Astrocyte (in vitro differentiated cells and primary cell): ENCODE data around the gene RWDD2A. TPM values are rescaled to one million over a fixed set of nuclear protein-coding genes. Genes with fewer than 3 reads are reported as not detected.

Experiments
- DNase-seq: peaks from one replicate; pipeline ENCODE4 v3.0.0-alpha.2; 2010; ENCODE audit warnings: low read depth
- FAIRE-seq: peaks from 2 replicates; lab custom pipeline; 2011; peaks lifted over from hg19 to GRCh38; lab: Jason Lieb, UNC
- H2AFZ ChIP-seq: 2 replicates; pipeline ENCODE4 v1.6.0; 2012; ENCODE audit warnings: low read depth, low read length, inconsistent platforms
- H3K27ac ChIP-seq: 2 replicates; pipeline ENCODE4 v1.5.1; 2011; ENCODE audit warnings: low read depth, low read length, inconsistent platforms
- H3K27me3 ChIP-seq: 2 replicates; pipeline ENCODE4 v1.6.0; 2011; ENCODE audit warnings: low read length, inconsistent platforms; ENCODE audit not compliant: insufficient read depth
- H3K36me3 ChIP-seq: 2 replicates; pipeline ENCODE4 v1.5.1; 2011; ENCODE audit warnings: low read length, inconsistent platforms; ENCODE audit not compliant: insufficient read depth
- H3K4me1 ChIP-seq: 2 replicates; pipeline ENCODE4 v1.5.1; 2011; ENCODE audit warnings: low read length, inconsistent platforms; ENCODE audit not compliant: insufficient read depth
- H3K4me2 ChIP-seq: 2 replicates; pipeline ENCODE4 v1.6.0; 2012; ENCODE audit warnings: low read length, inconsistent platforms
- H3K4me3 ChIP-seq: 2 replicates; pipeline ENCODE4 v1.5.1; 2011; ENCODE audit warnings: low read depth, mild to moderate bottlenecking, low read length, inconsistent platforms; ENCODE audit not compliant: insufficient read depth
- H3K79me2 ChIP-seq: 2 replicates; pipeline ENCODE4 v1.6.0; 2012; ENCODE audit warnings: mild to moderate bottlenecking, low read length, inconsistent platforms; ENCODE audit not compliant: insufficient read depth
- H3K9ac ChIP-seq: 2 replicates; pipeline ENCODE4 v1.6.0; 2012; ENCODE audit warnings: mild to moderate bottlenecking, low read length, inconsistent platforms
- H3K9me3 ChIP-seq: 2 replicates; pipeline ENCODE4 v1.5.1; 2012; ENCODE audit warnings: low read depth, mild to moderate bottlenecking, low read length, inconsistent platforms; ENCODE audit not compliant: insufficient read depth
- H4K20me1 ChIP-seq: 2 replicates; pipeline ENCODE4 v1.6.0; 2012; ENCODE audit warnings: low read length, inconsistent platforms; ENCODE audit not compliant: insufficient read depth
- H3K27ac Mint-ChIP-seq: one replicate; pipeline ENCODE4 v1.8.0; 2021; ENCODE audit warnings: mild to moderate bottlenecking, mixed read lengths; ENCODE audit not compliant: unreplicated experiment
- H3K27me3 Mint-ChIP-seq: one replicate; pipeline ENCODE4 v1.8.0; 2021; ENCODE audit warnings: low read depth, mixed read lengths; ENCODE audit not compliant: unreplicated experiment
- H3K36me3 Mint-ChIP-seq: one replicate; pipeline ENCODE4 v1.8.0; 2021; ENCODE audit warnings: low read depth, mixed read lengths; ENCODE audit not compliant: unreplicated experiment
- H3K4me1 Mint-ChIP-seq: one replicate; pipeline ENCODE4 v1.8.0; 2021; ENCODE audit warnings: low read depth, mixed read lengths; ENCODE audit not compliant: unreplicated experiment
- H3K4me3 Mint-ChIP-seq: one replicate; pipeline ENCODE4 v1.8.0; 2021; ENCODE audit warnings: mild to moderate bottlenecking, moderate library complexity, mixed read lengths; ENCODE audit not compliant: unreplicated experiment
- H3K9me3 Mint-ChIP-seq: one replicate; pipeline ENCODE4 v1.8.0; 2021; ENCODE audit warnings: mild to moderate bottlenecking, mixed read lengths; ENCODE audit not compliant: unreplicated experiment
- EZH2 ChIP-seq: IDR thresholded peaks from 2 replicates; pipeline ENCODE4 v1.6.1; 2012; ENCODE audit warnings: mild to moderate bottlenecking, low read length, inconsistent platforms; ENCODE audit not compliant: insufficient read depth
- total RNA-seq: library from RNA; stranded (reverse); gene quantifications from 2 replicates; pipeline ENCODE4 v1.2.1, GENCODE V29; 2021
- TF ChIP-seq, protein P1 (sequence below): IDR thresholded peaks from 2 replicates; pipeline ENCODE4 v1.5.1; 2011; ENCODE audit warnings: low read depth, mild to moderate bottlenecking, inconsistent platforms, low read length, moderate library complexity; ENCODE audit not compliant: insufficient read depth

Gene RWDD2A
- total RNA-seq, 1 donor from 2014 or later, result 4.9 TPM

DNA sequence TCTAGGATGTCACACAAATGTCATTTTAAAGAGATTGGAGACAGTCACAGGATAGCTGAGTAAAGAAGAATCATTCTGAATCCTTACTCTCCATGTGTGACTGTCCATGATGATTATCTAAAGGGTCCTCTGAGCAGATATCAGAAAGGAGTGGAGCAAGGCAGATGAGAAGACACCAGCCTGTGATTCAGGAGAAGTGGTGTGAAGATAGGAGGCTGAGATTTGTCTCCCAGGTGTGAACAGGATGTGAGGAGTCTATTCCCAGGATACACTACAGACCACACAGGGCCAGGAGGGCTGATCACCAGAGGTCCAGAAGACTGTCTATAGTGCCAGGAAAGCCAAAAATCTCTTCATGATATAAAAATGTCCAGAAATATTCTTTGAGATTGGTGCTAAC, 27.0 kb downstream of the RWDD2A start:
- TF ChIP-seq EZH2, result no peak
- TF ChIP-seq, protein P1, sequence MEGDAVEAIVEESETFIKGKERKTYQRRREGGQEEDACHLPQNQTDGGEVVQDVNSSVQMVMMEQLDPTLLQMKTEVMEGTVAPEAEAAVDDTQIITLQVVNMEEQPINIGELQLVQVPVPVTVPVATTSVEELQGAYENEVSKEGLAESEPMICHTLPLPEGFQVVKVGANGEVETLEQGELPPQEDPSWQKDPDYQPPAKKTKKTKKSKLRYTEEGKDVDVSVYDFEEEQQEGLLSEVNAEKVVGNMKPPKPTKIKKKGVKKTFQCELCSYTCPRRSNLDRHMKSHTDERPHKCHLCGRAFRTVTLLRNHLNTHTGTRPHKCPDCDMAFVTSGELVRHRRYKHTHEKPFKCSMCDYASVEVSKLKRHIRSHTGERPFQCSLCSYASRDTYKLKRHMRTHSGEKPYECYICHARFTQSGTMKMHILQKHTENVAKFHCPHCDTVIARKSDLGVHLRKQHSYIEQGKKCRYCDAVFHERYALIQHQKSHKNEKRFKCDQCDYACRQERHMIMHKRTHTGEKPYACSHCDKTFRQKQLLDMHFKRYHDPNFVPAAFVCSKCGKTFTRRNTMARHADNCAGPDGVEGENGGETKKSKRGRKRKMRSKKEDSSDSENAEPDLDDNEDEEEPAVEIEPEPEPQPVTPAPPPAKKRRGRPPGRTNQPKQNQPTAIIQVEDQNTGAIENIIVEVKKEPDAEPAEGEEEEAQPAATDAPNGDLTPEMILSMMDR, result no peak
- peaks cover 4% of the 10 kb centered on the region for H3K4me1 ChIP-seq

GRCh38 chr6:83221276-83221675, 28.1 kb downstream of the RWDD2A start:
- no peaks in the 10 kb centered on the region for H3K27me3 Mint-ChIP-seq
- H3K4me3 ChIP-seq, result no peak overlapping the region
- H3K27ac Mint-ChIP-seq, result peak overlapping the region; percentile 26

More for the DNA sequence above, 27.0 kb downstream of the RWDD2A start:
- Histone ChIP-seq H4K20me1 (no peaks in the 10 kb centered on the region), H3K9ac (no peak overlapping the region), H3K4me2 (no peak overlapping the region), H3K79me2 (no peaks in the 10 kb centered on the region), H2AFZ (no peak overlapping the region), H3K9me3 (no peaks in the 10 kb centered on the region), H3K4me3 (no peak overlapping the region), H3K27me3 (no peaks in the 10 kb centered on the region), H3K27ac (no peak overlapping the region), H3K36me3 (no peaks in the 10 kb centered on the region)
- Mint-ChIP-seq H3K4me3 (no peak overlapping the region), H3K4me1 (peaks cover 18% of the 10 kb centered on the region), H3K36me3 (peaks cover 4% of the 10 kb centered on the region), H3K27me3 (no peaks in the 10 kb centered on the region), H3K27ac (no peak overlapping the region), H3K9me3 (no peaks in the 10 kb centered on the region)
- DNase-seq (no peak), FAIRE-seq (peak; percentile 9)

GRCh38 chr6:83221889-83222479, 28.8 kb downstream of the RWDD2A start:
- Histone ChIP-seq H3K79me2 (no peaks in the 10 kb centered on the region), H3K4me3 (no peak overlapping the region), H3K4me1 (no peaks in the 10 kb centered on the region), H3K4me2 (no peak overlapping the region), H3K36me3 (no peaks in the 10 kb centered on the region), H4K20me1 (no peaks in the 10 kb centered on the region), H3K27me3 (no peaks in the 10 kb centered on the region), H3K27ac (peak overlapping the region; percentile 7), H3K9me3 (no peaks in the 10 kb centered on the region), H3K9ac (no peak overlapping the region), H2AFZ (no peak overlapping the region)
- Mint-ChIP-seq H3K27ac (peak overlapping the region; percentile 15), H3K4me1 (peaks cover 12% of the 10 kb centered on the region), H3K4me3 (no peak overlapping the region), H3K9me3 (no peaks in the 10 kb centered on the region), H3K27me3 (no peaks in the 10 kb centered on the region), H3K36me3 (peaks cover 4% of the 10 kb centered on the region)
- no peak for FAIRE-seq
- TF ChIP-seq EZH2, result no peak
- TF ChIP-seq, protein P1, result peak; percentile 52
- DNase-seq, result peak; percentile 20

More at GRCh38 chr6:83221276-83221675, 28.1 kb downstream of the RWDD2A start:
- H3K4me2 ChIP-seq, result no peak overlapping the region
- Mint-ChIP-seq H3K9me3 (no peaks in the 10 kb centered on the region), H3K4me1 (peaks cover 17% of the 10 kb centered on the region), H3K36me3 (peaks cover 4% of the 10 kb centered on the region), H3K4me3 (no peak overlapping the region)
- no peak overlapping the region for H3K27ac ChIP-seq
- H4K20me1 ChIP-seq, result no peaks in the 10 kb centered on the region
- no peak for FAIRE-seq
- no peak overlapping the region for H3K9ac ChIP-seq
- no peak for TF ChIP-seq EZH2
- TF ChIP-seq, protein P1, result no peak
- H3K4me1 ChIP-seq, result no peaks in the 10 kb centered on the region
- H3K27me3 ChIP-seq, result no peaks in the 10 kb centered on the region
- H2AFZ ChIP-seq, result no peak overlapping the region
- DNase-seq, result peak; percentile 59
- H3K9me3 ChIP-seq, result no peaks in the 10 kb centered on the region
- H3K79me2 ChIP-seq, result no peaks in the 10 kb centered on the region
- H3K36me3 ChIP-seq, result no peaks in the 10 kb centered on the region
